Memory B cell (primary cell): ENCODE measurements around the gene F12.
"Not testable (repeated sequence)": the region's sequence is repeated elsewhere in the genome, so short reads cannot be mapped to it uniquely, and the experiment has no call there.

Source experiments
- ATAC-seq: fragments of 150-1000 bp; cut with Tn5 transposase; 2 replicates; pipeline ENCODE4 v1.10.0; 2021; ENCODE audit warnings: low read depth, mild to moderate bottlenecking, moderate library complexity
- DNase-seq, 2 donors: peaks; one replicate each; pipeline ENCODE4 v3.0.0; 2022; ENCODE audit warnings: low spot score in 2 of 2
- H3K27ac Mint-ChIP-seq: one replicate; pipeline ENCODE4 v1.8.0; 2022; ENCODE audit warnings: mild to moderate bottlenecking, moderate library complexity, mixed read lengths
- H3K27me3 Mint-ChIP-seq: one replicate; pipeline ENCODE4 v1.8.0; 2022; ENCODE audit warnings: mixed read lengths
- H3K36me3 Mint-ChIP-seq: one replicate; pipeline ENCODE4 v1.8.0; 2022; ENCODE audit warnings: mild to moderate bottlenecking, mixed read lengths
- H3K4me1 Mint-ChIP-seq: one replicate; pipeline ENCODE4 v1.8.0; 2022; ENCODE audit warnings: mixed read lengths
- H3K4me3 Mint-ChIP-seq: one replicate; pipeline ENCODE4 v1.8.0; 2022; ENCODE audit warnings: mild to moderate bottlenecking, moderate library complexity, mixed read lengths
- H3K9me3 Mint-ChIP-seq: one replicate; pipeline ENCODE4 v1.8.0; 2022; ENCODE audit warnings: mixed read lengths

The F12 gene

GRCh38 chr5:177421062-177421798 is 11.9 kb upstream of the F12 start:
- no peak overlapping the region for H3K4me3 Mint-ChIP-seq
- DNase-seq (no peak), ATAC-seq (no peak)
- H3K36me3 Mint-ChIP-seq, result no peaks in the 10 kb centered on the region
- no peaks in the 10 kb centered on the region for H3K27me3 Mint-ChIP-seq
- no peaks in the 10 kb centered on the region for H3K9me3 Mint-ChIP-seq
- H3K4me1 Mint-ChIP-seq, result peaks cover 9% of the 10 kb centered on the region
- no peak overlapping the region for H3K27ac Mint-ChIP-seq

DNA sequence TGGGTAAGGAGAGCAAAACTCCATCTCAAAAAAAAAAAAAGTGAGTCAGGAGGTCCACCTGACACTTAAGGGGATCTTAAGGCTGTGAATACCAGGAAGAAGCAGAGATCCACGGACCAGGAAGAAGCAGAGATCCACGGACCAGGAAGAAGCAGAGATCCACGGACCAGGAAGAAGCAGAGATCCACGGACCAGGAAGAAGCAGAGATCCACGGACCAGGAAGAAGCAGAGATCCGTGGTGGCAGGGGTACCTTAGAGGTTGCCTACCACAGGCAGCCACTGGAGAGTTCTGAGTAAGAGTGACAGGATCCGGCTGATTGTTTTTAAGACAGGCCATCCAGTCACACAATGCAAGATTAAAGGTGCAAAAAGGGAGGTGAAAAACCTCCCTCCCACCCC is 11.1 kb upstream of the F12 start:
- ATAC-seq, result not testable (repeated sequence)

GRCh38 chr5:177419046-177419445 is 9.7 kb upstream of the F12 start:
- H3K4me1 Mint-ChIP-seq, result no peaks in the 10 kb centered on the region
- no peak overlapping the region for H3K27ac Mint-ChIP-seq
- no peak for ATAC-seq
- no peak overlapping the region for H3K4me3 Mint-ChIP-seq
- H3K36me3 Mint-ChIP-seq, result no peaks in the 10 kb centered on the region
- DNase-seq, result no peak
- H3K9me3 Mint-ChIP-seq, result no peaks in the 10 kb centered on the region
- no peaks in the 10 kb centered on the region for H3K27me3 Mint-ChIP-seq

More for the DNA sequence above, 11.1 kb upstream of the F12 start:
- not testable (repeated sequence) for H3K27me3 Mint-ChIP-seq, H3K9me3 Mint-ChIP-seq, H3K4me3 Mint-ChIP-seq, DNase-seq, H3K27ac Mint-ChIP-seq, H3K36me3 Mint-ChIP-seq, H3K4me1 Mint-ChIP-seq

- not testable (repeated sequence) for ATAC-seq, DNase-seq, H3K9me3 Mint-ChIP-seq, H3K27me3 Mint-ChIP-seq, H3K4me3 Mint-ChIP-seq, H3K4me1 Mint-ChIP-seq, H3K36me3 Mint-ChIP-seq, H3K27ac Mint-ChIP-seq
Measured at GRCh38 chr5:177417081-177417480, 7.7 kb upstream of the F12 start.

GRCh38 chr5:177414481-177414880 is 5.1 kb upstream of the F12 start:
- Mint-ChIP-seq H3K27me3 (no peaks in the 10 kb centered on the region), H3K4me3 (no peak overlapping the region), H3K4me1 (peaks cover 4% of the 10 kb centered on the region), H3K36me3 (no peaks in the 10 kb centered on the region), H3K27ac (no peak overlapping the region), H3K9me3 (no peaks in the 10 kb centered on the region)
- DNase-seq (no peak), ATAC-seq (no peak)

DNA sequence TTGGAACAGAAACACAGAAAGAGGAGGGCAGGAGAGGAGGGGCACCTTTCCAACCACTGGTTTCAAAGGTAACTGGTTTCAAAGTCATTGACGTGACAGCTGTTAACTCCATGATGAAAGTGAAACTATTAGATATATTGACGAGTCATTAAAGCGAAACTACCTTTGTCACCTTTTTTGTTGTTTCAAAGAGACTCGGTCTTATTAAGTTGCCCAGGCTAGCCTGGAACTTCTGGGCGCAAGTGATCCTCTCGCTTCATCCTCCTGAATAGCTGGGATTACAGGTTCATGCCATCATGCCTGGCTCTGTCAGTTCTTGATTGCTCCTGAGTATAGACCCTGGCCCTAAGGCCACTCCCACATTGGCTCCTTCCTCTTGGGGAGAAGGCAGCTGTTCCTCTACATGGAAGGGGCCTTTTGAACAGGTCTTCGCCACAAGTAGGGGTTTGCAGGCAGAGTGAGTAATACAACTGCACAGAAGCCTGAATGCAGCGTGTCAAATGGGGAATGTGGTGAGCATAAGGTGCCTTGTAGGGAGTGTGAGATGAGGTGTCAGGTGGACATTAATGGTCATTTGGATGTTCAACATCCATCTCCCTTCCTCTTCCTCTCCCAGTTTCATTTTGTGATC is 3.4 kb upstream of the F12 start:
- no peak overlapping the region for H3K4me3 Mint-ChIP-seq
- no peaks in the 10 kb centered on the region for H3K36me3 Mint-ChIP-seq

GRCh38 chr5:177410575-177410974 is 1.2 kb upstream of the F12 start:
- Mint-ChIP-seq H3K9me3 (no peaks in the 10 kb centered on the region), H3K36me3 (no peaks in the 10 kb centered on the region), H3K4me3 (no peak overlapping the region), H3K27ac (no peak overlapping the region), H3K27me3 (no peaks in the 10 kb centered on the region), H3K4me1 (peaks cover 10% of the 10 kb centered on the region)
- DNase-seq (no peak), ATAC-seq (no peak)

More for the DNA sequence above, 3.4 kb upstream of the F12 start:
- peaks cover 4% of the 10 kb centered on the region for H3K4me1 Mint-ChIP-seq
- H3K9me3 Mint-ChIP-seq, result no peaks in the 10 kb centered on the region
- no peak for DNase-seq
- no peaks in the 10 kb centered on the region for H3K27me3 Mint-ChIP-seq
- no peak overlapping the region for H3K27ac Mint-ChIP-seq
- ATAC-seq, result peak; percentile 79

- Mint-ChIP-seq H3K9me3 (no peaks in the 10 kb centered on the region), H3K27me3 (no peaks in the 10 kb centered on the region), H3K4me1 (peaks cover 25% of the 10 kb centered on the region), H3K36me3 (no peaks in the 10 kb centered on the region), H3K4me3 (peak overlapping the region; percentile 32), H3K27ac (peak overlapping the region; percentile 75)
- ATAC-seq, result peak; percentile 55
- DNase-seq, result peak; percentile 54 to 59
Measured at GRCh38 chr5:177405805-177406204, 3.6 kb downstream of the F12 start.

GRCh38 chr5:177405312-177405711 is 4.1 kb downstream of the F12 start:
- H3K9me3 Mint-ChIP-seq, result no peaks in the 10 kb centered on the region
- no peaks in the 10 kb centered on the region for H3K27me3 Mint-ChIP-seq
- H3K36me3 Mint-ChIP-seq, result no peaks in the 10 kb centered on the region
- H3K4me1 Mint-ChIP-seq, result peaks cover 25% of the 10 kb centered on the region
- ATAC-seq (no peak), DNase-seq (no peak)
- peak overlapping the region; percentile 62 for H3K4me3 Mint-ChIP-seq
- peak overlapping the region; percentile 75 for H3K27ac Mint-ChIP-seq

DNA sequence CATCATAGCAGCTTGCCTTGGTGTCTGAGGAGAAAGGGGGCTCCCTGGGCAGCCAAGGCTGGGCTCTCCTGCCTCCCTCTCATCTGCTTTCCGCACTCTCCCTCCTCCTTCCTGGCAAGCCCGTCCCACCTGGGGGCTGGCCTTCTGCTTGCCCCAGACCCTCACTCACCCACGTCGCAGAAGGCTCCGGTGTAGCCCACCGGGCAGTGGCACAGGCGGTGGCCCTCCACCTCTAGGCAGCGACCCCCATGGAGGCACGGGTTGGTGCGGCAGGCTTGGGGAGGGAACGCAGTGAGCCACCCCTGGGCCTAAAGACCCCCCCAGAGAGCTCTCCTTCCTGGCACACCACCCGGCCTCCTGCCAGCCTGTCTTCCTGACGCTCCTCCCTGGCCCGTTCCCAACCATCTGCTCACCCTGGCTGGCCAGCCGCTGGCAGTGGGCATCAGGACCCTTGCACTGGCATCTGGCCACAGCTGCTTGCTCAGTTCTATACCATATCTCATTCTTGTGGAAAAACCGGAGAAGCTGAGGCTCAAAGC is 4.7 kb downstream of the F12 start:
- Mint-ChIP-seq H3K4me3 (peak overlapping the region; percentile 62), H3K27ac (peak overlapping the region; percentile 75), H3K27me3 (no peaks in the 10 kb centered on the region), H3K4me1 (peaks cover 25% of the 10 kb centered on the region), H3K9me3 (no peaks in the 10 kb centered on the region), H3K36me3 (no peaks in the 10 kb centered on the region)
- ATAC-seq, result no peak
- no peak for DNase-seq

- Mint-ChIP-seq H3K27me3 (no peaks in the 10 kb centered on the region), H3K27ac (no peak overlapping the region), H3K9me3 (no peaks in the 10 kb centered on the region), H3K4me3 (peak overlapping the region; percentile 81), H3K36me3 (no peaks in the 10 kb centered on the region), H3K4me1 (peaks cover 25% of the 10 kb centered on the region)
- DNase-seq (peak; percentile 85 to 87), ATAC-seq (peak; percentile 77)
Measured at GRCh38 chr5:177403792-177404640, 5.3 kb downstream of the F12 start.

DNA sequence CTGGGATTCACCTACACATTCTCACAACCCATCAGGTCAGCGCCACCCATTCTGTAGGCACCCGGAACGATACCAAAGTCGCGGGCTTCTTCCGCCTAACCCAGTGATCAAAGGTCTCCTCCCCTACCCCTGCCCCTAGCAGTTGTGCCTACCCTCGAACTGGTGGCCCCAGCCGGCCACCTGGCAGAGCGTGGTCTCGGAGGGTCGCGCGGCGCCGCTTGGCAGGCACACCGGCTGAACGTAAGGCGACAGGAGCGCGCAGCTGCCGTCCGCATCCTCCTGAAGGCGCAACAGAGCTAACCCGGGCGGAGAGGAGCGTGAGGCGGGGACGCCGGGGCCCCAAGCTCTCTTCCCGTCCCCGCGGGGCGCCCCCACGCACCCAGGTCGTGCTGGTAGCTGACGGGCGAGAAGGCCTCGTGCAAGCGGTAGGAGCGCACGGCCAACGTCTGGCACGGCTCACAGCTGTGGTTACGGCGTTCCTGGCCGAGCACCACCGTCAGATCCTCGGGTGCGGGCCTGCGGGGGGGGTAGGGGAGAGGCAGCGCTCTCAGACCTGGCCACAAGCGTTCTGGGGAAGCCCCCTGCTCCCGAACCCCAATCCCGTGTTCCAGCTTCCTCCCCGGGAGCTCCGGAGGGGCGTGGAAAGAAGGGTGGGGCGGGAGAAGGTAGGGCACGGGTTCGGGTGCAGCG is 6.1 kb downstream of the F12 start:
- Mint-ChIP-seq H3K36me3 (no peaks in the 10 kb centered on the region), H3K27me3 (no peaks in the 10 kb centered on the region), H3K9me3 (no peaks in the 10 kb centered on the region), H3K4me3 (peak overlapping the region; percentile 81), H3K27ac (no peak overlapping the region), H3K4me1 (peaks cover 25% of the 10 kb centered on the region)
- ATAC-seq (peak; percentile 19), DNase-seq (peak; percentile 34 to 62)

- no peak for ATAC-seq
- Mint-ChIP-seq H3K4me1 (peaks cover 25% of the 10 kb centered on the region), H3K4me3 (peak overlapping the region; percentile 81), H3K36me3 (no peaks in the 10 kb centered on the region), H3K9me3 (no peaks in the 10 kb centered on the region), H3K27ac (no peak overlapping the region), H3K27me3 (peaks cover 2% of the 10 kb centered on the region)
- DNase-seq, result no peak
Measured at GRCh38 chr5:177402271-177403043, 6.9 kb downstream of the F12 start.
